Ishikawa (cell line): ENCODE measurements around the gene TSC1.

ENCODE experiments used
- CEBPB ChIP-seq: IDR thresholded peaks from 2 replicates; pipeline ENCODE4 v1.6.1; 2012
- CREB1 ChIP-seq: IDR thresholded peaks from 2 replicates; pipeline ENCODE4 v1.6.1; 2012; ENCODE audit warnings: low read depth
- EGR1 ChIP-seq: IDR thresholded peaks from 2 replicates; pipeline ENCODE4 v1.6.1; 2012
- EP300 ChIP-seq: IDR thresholded peaks from 2 replicates; pipeline ENCODE4 v1.6.1; 2012; ENCODE audit warnings: borderline replicate concordance
- FOXM1 ChIP-seq: IDR thresholded peaks from 2 replicates; pipeline ENCODE4 v1.6.1; 2012; ENCODE audit warnings: low read depth, borderline replicate concordance
- NFIC ChIP-seq: IDR thresholded peaks from 2 replicates; pipeline ENCODE4 v1.6.1; 2012
- RAD21 ChIP-seq: IDR thresholded peaks from 2 replicates; pipeline ENCODE4 v1.6.1; 2012; ENCODE audit warnings: low read depth
- TAF1 ChIP-seq: IDR thresholded peaks from 2 replicates; pipeline ENCODE4 v1.6.1; 2012; ENCODE audit warnings: low read depth, mild to moderate bottlenecking
- TCF12 ChIP-seq: IDR thresholded peaks from 2 replicates; pipeline ENCODE4 v1.6.1; 2012; ENCODE audit warnings: low read depth
- TEAD4 ChIP-seq: IDR thresholded peaks from 2 replicates; pipeline ENCODE4 v1.6.1; 2012
- YY1 ChIP-seq: IDR thresholded peaks from 2 replicates; pipeline ENCODE4 v1.6.1; 2012; ENCODE audit warnings: low read depth
- ZBTB7A ChIP-seq: IDR thresholded peaks from 2 replicates; pipeline ENCODE4 v1.6.1; 2012; ENCODE audit warnings: low read depth
- TF ChIP-seq, protein P1 (sequence below): IDR thresholded peaks from 2 replicates; pipeline ENCODE4 v1.6.1; 2012; ENCODE audit warnings: low read depth, mild to moderate bottlenecking
- TF ChIP-seq, protein P2 (sequence below): IDR thresholded peaks from 2 replicates; pipeline ENCODE4 v1.6.1; 2012
- TF ChIP-seq, protein P3 (sequence below): IDR thresholded peaks from 2 replicates; pipeline ENCODE4 v1.6.1; 2012

TSC1 gene

DNA sequence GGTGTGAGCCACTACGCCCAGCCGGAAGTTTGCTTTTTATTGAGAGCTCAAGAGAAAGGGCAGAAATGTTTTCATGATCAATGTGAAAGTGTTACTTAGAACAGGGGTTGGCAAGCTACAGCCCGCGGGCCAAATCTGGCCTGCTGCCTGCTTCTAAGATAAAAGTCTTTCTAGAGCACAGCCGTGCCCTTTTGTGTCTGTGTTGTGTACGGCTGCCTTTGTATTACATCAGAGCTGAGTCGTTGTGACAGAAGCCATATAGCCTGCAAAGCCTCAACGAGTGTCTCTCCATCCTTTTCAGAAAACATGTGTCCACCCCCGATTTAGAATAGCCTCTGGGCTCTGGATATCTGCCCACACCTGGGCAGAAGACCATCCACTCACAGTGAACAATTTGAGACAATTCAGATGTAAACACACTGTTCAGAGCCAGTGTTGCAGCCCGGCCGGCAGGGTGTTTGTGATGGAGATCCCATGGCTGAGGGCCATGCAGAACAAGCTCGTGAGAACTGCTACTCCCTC is 95.2 kb downstream of the TSC1 start:
- no peak for TF ChIP-seq EP300
- TF ChIP-seq, protein P1, sequence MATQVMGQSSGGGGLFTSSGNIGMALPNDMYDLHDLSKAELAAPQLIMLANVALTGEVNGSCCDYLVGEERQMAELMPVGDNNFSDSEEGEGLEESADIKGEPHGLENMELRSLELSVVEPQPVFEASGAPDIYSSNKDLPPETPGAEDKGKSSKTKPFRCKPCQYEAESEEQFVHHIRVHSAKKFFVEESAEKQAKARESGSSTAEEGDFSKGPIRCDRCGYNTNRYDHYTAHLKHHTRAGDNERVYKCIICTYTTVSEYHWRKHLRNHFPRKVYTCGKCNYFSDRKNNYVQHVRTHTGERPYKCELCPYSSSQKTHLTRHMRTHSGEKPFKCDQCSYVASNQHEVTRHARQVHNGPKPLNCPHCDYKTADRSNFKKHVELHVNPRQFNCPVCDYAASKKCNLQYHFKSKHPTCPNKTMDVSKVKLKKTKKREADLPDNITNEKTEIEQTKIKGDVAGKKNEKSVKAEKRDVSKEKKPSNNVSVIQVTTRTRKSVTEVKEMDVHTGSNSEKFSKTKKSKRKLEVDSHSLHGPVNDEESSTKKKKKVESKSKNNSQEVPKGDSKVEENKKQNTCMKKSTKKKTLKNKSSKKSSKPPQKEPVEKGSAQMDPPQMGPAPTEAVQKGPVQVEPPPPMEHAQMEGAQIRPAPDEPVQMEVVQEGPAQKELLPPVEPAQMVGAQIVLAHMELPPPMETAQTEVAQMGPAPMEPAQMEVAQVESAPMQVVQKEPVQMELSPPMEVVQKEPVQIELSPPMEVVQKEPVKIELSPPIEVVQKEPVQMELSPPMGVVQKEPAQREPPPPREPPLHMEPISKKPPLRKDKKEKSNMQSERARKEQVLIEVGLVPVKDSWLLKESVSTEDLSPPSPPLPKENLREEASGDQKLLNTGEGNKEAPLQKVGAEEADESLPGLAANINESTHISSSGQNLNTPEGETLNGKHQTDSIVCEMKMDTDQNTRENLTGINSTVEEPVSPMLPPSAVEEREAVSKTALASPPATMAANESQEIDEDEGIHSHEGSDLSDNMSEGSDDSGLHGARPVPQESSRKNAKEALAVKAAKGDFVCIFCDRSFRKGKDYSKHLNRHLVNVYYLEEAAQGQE: no peak
- no peak for TF ChIP-seq ZBTB7A
- TF ChIP-seq, protein P2, sequence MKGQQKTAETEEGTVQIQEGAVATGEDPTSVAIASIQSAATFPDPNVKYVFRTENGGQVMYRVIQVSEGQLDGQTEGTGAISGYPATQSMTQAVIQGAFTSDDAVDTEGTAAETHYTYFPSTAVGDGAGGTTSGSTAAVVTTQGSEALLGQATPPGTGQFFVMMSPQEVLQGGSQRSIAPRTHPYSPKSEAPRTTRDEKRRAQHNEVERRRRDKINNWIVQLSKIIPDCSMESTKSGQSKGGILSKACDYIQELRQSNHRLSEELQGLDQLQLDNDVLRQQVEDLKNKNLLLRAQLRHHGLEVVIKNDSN: no peak
- TF ChIP-seq CEBPB: no peak
- TF ChIP-seq, protein P3, sequence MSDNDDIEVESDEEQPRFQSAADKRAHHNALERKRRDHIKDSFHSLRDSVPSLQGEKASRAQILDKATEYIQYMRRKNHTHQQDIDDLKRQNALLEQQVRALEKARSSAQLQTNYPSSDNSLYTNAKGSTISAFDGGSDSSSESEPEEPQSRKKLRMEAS: no peak
- no peak for TF ChIP-seq TAF1
- TF ChIP-seq EGR1: no peak
- no peak for TF ChIP-seq NFIC
- no peak for TF ChIP-seq FOXM1
- TF ChIP-seq YY1: no peak
- TF ChIP-seq RAD21: no peak
- TF ChIP-seq CREB1: no peak
- TF ChIP-seq TEAD4: no peak
- TF ChIP-seq TCF12: no peak

DNA sequence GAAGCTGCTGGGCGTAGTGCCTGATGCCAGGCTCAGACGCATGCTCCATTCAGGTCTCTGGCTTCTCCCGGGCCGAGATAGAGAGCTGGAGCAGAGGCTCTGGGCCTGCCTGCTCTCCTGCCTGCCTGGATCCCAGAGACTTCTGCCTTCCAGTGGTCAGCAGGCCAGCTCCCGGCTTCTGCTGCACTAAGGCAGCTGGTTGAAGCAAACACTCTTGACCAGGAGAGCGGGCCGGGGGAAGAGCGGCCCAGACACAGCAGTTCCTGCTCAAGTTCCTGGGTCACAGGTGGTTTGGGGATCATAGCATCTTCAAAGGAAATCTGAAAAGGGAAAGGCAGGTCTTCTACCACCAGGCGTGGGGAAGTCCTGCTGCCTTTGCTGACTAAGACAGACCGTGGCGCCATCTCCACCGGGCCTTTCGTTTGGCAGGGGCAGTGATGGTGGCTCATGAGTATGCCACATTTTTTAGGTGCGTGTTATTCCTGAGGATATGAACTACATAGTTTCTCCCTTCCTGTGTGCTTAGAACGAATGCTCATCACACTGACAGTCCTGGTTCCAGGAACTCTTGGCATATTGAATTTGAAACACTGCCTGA is 97.4 kb downstream of the TSC1 start:
- TF ChIP-seq TAF1 (no peak), FOXM1 (no peak), ZBTB7A (no peak), RAD21 (no peak), NFIC (no peak), YY1 (no peak), TCF12 (no peak), EP300 (no peak)
- TF ChIP-seq, protein P3: no peak
- TF ChIP-seq, protein P1: no peak
- TF ChIP-seq, protein P2: no peak

DNA sequence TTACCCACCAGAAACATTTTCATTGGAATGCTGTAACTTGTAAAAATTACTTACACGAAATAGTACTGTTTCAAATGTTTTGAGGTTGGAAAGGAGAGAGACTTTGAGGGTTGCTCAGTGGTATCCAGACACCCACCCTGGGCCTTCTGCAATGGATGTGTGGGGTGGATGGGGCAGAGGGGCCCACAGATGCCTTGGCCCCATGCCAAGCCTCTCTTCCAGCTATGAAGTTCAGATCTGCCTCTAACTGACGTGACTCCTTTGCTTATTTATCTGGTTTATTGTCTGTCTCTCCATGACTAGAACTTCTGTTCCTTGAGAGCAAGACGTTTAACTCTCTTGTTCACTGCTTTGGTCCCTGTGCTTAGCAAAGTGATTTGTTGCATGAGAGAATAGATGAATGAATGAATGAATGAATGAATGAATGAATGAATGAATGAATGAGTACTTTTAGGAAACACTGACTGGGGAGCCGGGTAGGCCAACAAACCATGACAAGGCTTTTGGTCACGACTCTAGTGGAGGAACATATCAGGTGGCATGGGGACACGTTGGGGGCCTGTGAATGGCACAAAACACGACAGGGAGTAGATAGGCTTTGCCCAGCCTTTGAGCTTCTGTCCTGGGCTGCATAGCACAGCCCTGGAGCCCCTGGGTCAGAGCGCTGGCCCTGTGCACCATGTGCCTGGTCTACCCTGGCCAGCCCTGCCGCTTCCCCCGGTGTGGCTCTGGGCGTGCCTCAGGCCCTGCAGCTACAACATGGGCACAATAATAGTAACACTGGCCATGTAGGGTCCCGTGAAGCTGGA is 98.1 kb downstream of the TSC1 start:
- TF ChIP-seq, protein P3: no peak
- no peak for TF ChIP-seq CEBPB
- TF ChIP-seq, protein P2: no peak
- no peak for TF ChIP-seq TEAD4
- no peak for TF ChIP-seq ZBTB7A
- no peak for TF ChIP-seq EGR1
- no peak for TF ChIP-seq RAD21
- TF ChIP-seq TCF12: no peak
- TF ChIP-seq, protein P1: no peak
- no peak for TF ChIP-seq NFIC
- TF ChIP-seq FOXM1: no peak
